H1 (cell line): Measurements from ENCODE around the gene ARHGAP26. TPM values are rescaled to one million over a fixed set of nuclear protein-coding genes. Genes with fewer than 3 reads are reported as not detected.

Experiments used
- ASH2L ChIP-seq: fragments of 200-600, 300-600 bp; sonication (generic); IDR thresholded peaks from one replicate; pipeline ENCODE4 v1.7.1; 2017; ENCODE audit warnings: low read length
- EP300 ChIP-seq, 2 experiments: IDR thresholded peaks; 1 replicate in 1 of 2; 2 replicates in 1 of 2; pipeline ENCODE4 v1.6.1; 2011 to 2012; ENCODE audit warnings: low read depth in 2 of 2, low read length in 2 of 2, mild to moderate bottlenecking in 2 of 2, borderline replicate concordance in 1 of 2, inconsistent platforms in 1 of 2, moderate library complexity in 1 of 2
- HDAC2 ChIP-seq, 2 experiments: fragments of 300-600 bp in 1 of 2; sonication (generic) in 1 of 2; IDR thresholded peaks; 2 replicates each; pipeline ENCODE4 v1.6.1; 2011 to 2012; ENCODE audit warnings: low read depth in 2 of 2, low read length in 2 of 2, mild to moderate bottlenecking in 2 of 2, moderate library complexity in 2 of 2, borderline replicate concordance in 1 of 2, inconsistent platforms in 1 of 2
- JUN ChIP-seq: IDR thresholded peaks from 2 replicates; pipeline ENCODE4 v1.6.1; 2011; ENCODE audit warnings: low read depth, mild to moderate bottlenecking, improper control_type of control experiment, low read length
- NANOG ChIP-seq: IDR thresholded peaks from 2 replicates; pipeline ENCODE4 v1.6.1; 2011; ENCODE audit warnings: low read length, low read depth, mild to moderate bottlenecking, inconsistent platforms; ENCODE audit not compliant: insufficient read depth, poor library complexity, severe bottlenecking
- SUZ12 ChIP-seq: fragments of 200-600 bp; sonication (generic); IDR thresholded peaks from 2 replicates; pipeline ENCODE4 v1.6.1; 2012; ENCODE audit warnings: mild to moderate bottlenecking, inconsistent platforms, low read length, moderate library complexity, mixed read lengths
- TBP ChIP-seq: IDR thresholded peaks from 2 replicates; pipeline ENCODE4 v1.6.1; 2011; ENCODE audit warnings: low read depth, low read length, improper control_type of control experiment
- polyA plus RNA-seq, 7 experiments: library from polyadenylated mRNA; depleted of rRNA in 3 of 7; stranded (reverse) in 5 of 7; unstranded in 2 of 7; fragments of >200 nt in 5 of 7; fragments of 200-250 nt in 2 of 7; gene quantifications; 1 replicate in 5 of 7; 2 replicates in 1 of 7; 4 replicates in 1 of 7; pipeline versions ENCODE4 v1.2.1 to v1.2.3, GENCODE V29; 2011 to 2013; ENCODE audit warnings: missing spikeins in 2 of 7, mixed read lengths in 2 of 7
- total RNA-seq: library from RNA; stranded (reverse); fragmentation: NEBNext Ultra II Directional; extraction: Animal tissue kit (Norgen Biotek cat#: 25700); gene quantifications from 2 replicates; pipeline ENCODE4 v1.2.1, GENCODE V29; 2021
- TF ChIP-seq, protein P1 (sequence below): fragments of 300-600 bp; sonication (generic); IDR thresholded peaks from 2 replicates; pipeline ENCODE4 v1.7.1; 2012; ENCODE audit warnings: low read length, moderate library complexity, mild to moderate bottlenecking, inconsistent platforms; ENCODE audit not compliant: insufficient replicate concordance

Gene ARHGAP26
- total and polyA plus RNA-seq, 2 of the 8 experiments (the other 6 are each of a cell fraction or from before 2014, with no cell fraction given) = 7.1 to 24.8 TPM

GRCh38 chr5:143054480-143054941, 284.3 kb downstream of the ARHGAP26 start (continued):
- TF ChIP-seq, protein P1, sequence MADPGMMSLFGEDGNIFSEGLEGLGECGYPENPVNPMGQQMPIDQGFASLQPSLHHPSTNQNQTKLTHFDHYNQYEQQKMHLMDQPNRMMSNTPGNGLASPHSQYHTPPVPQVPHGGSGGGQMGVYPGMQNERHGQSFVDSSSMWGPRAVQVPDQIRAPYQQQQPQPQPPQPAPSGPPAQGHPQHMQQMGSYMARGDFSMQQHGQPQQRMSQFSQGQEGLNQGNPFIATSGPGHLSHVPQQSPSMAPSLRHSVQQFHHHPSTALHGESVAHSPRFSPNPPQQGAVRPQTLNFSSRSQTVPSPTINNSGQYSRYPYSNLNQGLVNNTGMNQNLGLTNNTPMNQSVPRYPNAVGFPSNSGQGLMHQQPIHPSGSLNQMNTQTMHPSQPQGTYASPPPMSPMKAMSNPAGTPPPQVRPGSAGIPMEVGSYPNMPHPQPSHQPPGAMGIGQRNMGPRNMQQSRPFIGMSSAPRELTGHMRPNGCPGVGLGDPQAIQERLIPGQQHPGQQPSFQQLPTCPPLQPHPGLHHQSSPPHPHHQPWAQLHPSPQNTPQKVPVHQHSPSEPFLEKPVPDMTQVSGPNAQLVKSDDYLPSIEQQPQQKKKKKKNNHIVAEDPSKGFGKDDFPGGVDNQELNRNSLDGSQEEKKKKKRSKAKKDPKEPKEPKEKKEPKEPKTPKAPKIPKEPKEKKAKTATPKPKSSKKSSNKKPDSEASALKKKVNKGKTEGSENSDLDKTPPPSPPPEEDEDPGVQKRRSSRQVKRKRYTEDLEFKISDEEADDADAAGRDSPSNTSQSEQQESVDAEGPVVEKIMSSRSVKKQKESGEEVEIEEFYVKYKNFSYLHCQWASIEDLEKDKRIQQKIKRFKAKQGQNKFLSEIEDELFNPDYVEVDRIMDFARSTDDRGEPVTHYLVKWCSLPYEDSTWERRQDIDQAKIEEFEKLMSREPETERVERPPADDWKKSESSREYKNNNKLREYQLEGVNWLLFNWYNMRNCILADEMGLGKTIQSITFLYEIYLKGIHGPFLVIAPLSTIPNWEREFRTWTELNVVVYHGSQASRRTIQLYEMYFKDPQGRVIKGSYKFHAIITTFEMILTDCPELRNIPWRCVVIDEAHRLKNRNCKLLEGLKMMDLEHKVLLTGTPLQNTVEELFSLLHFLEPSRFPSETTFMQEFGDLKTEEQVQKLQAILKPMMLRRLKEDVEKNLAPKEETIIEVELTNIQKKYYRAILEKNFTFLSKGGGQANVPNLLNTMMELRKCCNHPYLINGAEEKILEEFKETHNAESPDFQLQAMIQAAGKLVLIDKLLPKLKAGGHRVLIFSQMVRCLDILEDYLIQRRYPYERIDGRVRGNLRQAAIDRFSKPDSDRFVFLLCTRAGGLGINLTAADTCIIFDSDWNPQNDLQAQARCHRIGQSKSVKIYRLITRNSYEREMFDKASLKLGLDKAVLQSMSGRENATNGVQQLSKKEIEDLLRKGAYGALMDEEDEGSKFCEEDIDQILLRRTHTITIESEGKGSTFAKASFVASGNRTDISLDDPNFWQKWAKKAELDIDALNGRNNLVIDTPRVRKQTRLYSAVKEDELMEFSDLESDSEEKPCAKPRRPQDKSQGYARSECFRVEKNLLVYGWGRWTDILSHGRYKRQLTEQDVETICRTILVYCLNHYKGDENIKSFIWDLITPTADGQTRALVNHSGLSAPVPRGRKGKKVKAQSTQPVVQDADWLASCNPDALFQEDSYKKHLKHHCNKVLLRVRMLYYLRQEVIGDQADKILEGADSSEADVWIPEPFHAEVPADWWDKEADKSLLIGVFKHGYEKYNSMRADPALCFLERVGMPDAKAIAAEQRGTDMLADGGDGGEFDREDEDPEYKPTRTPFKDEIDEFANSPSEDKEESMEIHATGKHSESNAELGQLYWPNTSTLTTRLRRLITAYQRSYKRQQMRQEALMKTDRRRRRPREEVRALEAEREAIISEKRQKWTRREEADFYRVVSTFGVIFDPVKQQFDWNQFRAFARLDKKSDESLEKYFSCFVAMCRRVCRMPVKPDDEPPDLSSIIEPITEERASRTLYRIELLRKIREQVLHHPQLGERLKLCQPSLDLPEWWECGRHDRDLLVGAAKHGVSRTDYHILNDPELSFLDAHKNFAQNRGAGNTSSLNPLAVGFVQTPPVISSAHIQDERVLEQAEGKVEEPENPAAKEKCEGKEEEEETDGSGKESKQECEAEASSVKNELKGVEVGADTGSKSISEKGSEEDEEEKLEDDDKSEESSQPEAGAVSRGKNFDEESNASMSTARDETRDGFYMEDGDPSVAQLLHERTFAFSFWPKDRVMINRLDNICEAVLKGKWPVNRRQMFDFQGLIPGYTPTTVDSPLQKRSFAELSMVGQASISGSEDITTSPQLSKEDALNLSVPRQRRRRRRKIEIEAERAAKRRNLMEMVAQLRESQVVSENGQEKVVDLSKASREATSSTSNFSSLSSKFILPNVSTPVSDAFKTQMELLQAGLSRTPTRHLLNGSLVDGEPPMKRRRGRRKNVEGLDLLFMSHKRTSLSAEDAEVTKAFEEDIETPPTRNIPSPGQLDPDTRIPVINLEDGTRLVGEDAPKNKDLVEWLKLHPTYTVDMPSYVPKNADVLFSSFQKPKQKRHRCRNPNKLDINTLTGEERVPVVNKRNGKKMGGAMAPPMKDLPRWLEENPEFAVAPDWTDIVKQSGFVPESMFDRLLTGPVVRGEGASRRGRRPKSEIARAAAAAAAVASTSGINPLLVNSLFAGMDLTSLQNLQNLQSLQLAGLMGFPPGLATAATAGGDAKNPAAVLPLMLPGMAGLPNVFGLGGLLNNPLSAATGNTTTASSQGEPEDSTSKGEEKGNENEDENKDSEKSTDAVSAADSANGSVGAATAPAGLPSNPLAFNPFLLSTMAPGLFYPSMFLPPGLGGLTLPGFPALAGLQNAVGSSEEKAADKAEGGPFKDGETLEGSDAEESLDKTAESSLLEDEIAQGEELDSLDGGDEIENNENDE = no peak
- TF ChIP-seq TBP (no peak), SUZ12 (no peak), JUN (no peak), HDAC2 (IDR thresholded peaks at IDR 0.05; ENCODE audit: borderline replicate concordance in 1 of 2, low read depth in 2 of 2, low read length in 2 of 2) (no peak), NANOG (no peak), EP300 (IDR thresholded peaks at IDR 0.05; ENCODE audit: borderline replicate concordance in 1 of 2, low read depth in 2 of 2, low read length in 2 of 2) (no peak), ASH2L (no peak)
